ENCODE results near the gene ILDR2. TPM values are rescaled to one million over a fixed set of nuclear protein-coding genes. Genes with fewer than 3 reads are reported as not detected.

Gene ILDR2
- total RNA-seq, 1 donor: 0.43 TPM

- no peak for DNase-seq (ENCODE audit: low read depth)
- TF ChIP-seq CTCF (IDR thresholded peaks at IDR 0.05; ENCODE audit: insufficient read depth, low read depth, low read length): peak; percentile 14
- H3K4me3 ChIP-seq (ENCODE audit: low read depth, low read length): peak overlapping the region; percentile 80
Measured at GRCh38 chr1:166876540-166876838, 98.9 kb downstream of the ILDR2 start.

- peak within 1 kb of the TSS; percentile 80 for H3K4me3 ChIP-seq (ENCODE audit: low read depth, low read length)
- no peak for TF ChIP-seq CTCF (IDR thresholded peaks at IDR 0.05; ENCODE audit: insufficient read depth, low read depth, low read length)
- DNase-seq (ENCODE audit: low read depth): peak; percentile 98
Measured at GRCh38 chr1:166875734-166876539, 99.4 kb downstream of the ILDR2 start, which contains the start of gene TADA1. TSS of gene TADA1 (minus strand) at chr1:166876264. CDS start at chr1:166876233, 31 bp downstream.

GRCh38 chr1:166875302-166875733 lies 100.0 kb downstream of the ILDR2 start:
- no peak for TF ChIP-seq CTCF (IDR thresholded peaks at IDR 0.05; ENCODE audit: insufficient read depth, low read depth, low read length)
- no peak for DNase-seq (ENCODE audit: low read depth)
- H3K4me3 ChIP-seq (ENCODE audit: low read depth, low read length): peak overlapping the region; percentile 80

GRCh38 chr1:166874464-166874863 lies 100.9 kb downstream of the ILDR2 start:
- no peak overlapping the region for H3K4me3 ChIP-seq (ENCODE audit: low read depth, low read length)
- DNase-seq (ENCODE audit: low read depth): no peak
- no peak for TF ChIP-seq CTCF (IDR thresholded peaks at IDR 0.05; ENCODE audit: insufficient read depth, low read depth, low read length)

- DNase-seq (ENCODE audit: low read depth): no peak
- TF ChIP-seq CTCF (IDR thresholded peaks at IDR 0.05; ENCODE audit: insufficient read depth, low read depth, low read length): no peak
- no peak overlapping the region for H3K4me3 ChIP-seq (ENCODE audit: low read depth, low read length)
Measured at GRCh38 chr1:166870584-166870983, 104.8 kb downstream of the ILDR2 start.

GRCh38 chr1:166869318-166870099 lies 105.8 kb downstream of the ILDR2 start:
- no peak for TF ChIP-seq CTCF (IDR thresholded peaks at IDR 0.05; ENCODE audit: insufficient read depth, low read depth, low read length)
- no peak overlapping the region for H3K4me3 ChIP-seq (ENCODE audit: low read depth, low read length)
- no peak for DNase-seq (ENCODE audit: low read depth)

All from fibroblast of villous mesenchyme (primary cell).